ENCODE data around the gene DLGAP4. TPM values are rescaled to one million over a fixed set of nuclear protein-coding genes. Genes with fewer than 3 reads are reported as not detected.

Gene DLGAP4
- total and polyA plus RNA-seq, 10 of the 15 experiments (the other 5 are each of a cell fraction or from before 2014, with no cell fraction given) = 0.42 to 43.3 (median 19.0) TPM

GRCh38 chr20:36479938-36480337 is 173.8 kb downstream of the DLGAP4 start:
- POLR2A ChIA-PET = interaction anchor here (0.6 kb wide), 2 partner anchors 105 to 1668 kb away, joined by 3 to 10 read pairs; no protein-coding TSS in a partner anchor
- intact Hi-C loops (cut with micrococcal nuclease; ENCODE audit: unreplicated experiment) = no loop called here
- Histone ChIP-seq H2AFZ (ENCODE audit: control insufficient read depth, low read depth, low read length) (no peak overlapping the region), H3K27ac (ENCODE audit: control insufficient read depth, insufficient read depth) (no peak overlapping the region), H3K9ac (ENCODE audit: control insufficient read depth, insufficient read depth, low read length) (no peak overlapping the region), H3K4me2 (ENCODE audit: control insufficient read depth, insufficient read depth) (no peak overlapping the region), H3K27me3 (replicated peaks in 1 of 2; ENCODE audit: control insufficient read depth in 2 of 2, insufficient read depth in 2 of 2, low read length in 1 of 2) (no peaks in the 10 kb centered on the region), H3K79me2 (ENCODE audit: control insufficient read depth, insufficient read depth, low read length) (peaks cover 5% of the 10 kb centered on the region), H3K4me1 (ENCODE audit: control insufficient read depth, insufficient read depth, low read length) (peaks cover 12% of the 10 kb centered on the region), H3K4me3 (no peak overlapping the region), H3K36me3 (ENCODE audit: control insufficient read depth in 2 of 2, insufficient read depth in 2 of 2, low read length in 1 of 2) (no peaks in the 10 kb centered on the region; a peak in 1 of 4 replicates), H4K20me1 (ENCODE audit: control insufficient read depth, insufficient read depth) (no peaks in the 10 kb centered on the region), H3K9me3 (replicated peaks; ENCODE audit: control insufficient read depth, insufficient read depth, low read length) (no peaks in the 10 kb centered on the region)
- RAD21 ChIA-PET (ENCODE audit: unreplicated experiment) = no interaction called here
- ATAC-seq (no peak), FAIRE-seq (no peak), DNase-seq (ENCODE audit: low read depth, low spot score) (no peak)
- CTCF ChIA-PET = interaction anchor here (0.7 kb wide), 1 partner anchor 12 kb away, joined by 3 read pairs; no protein-coding TSS in a partner anchor
- TF ChIP-seq POLR2AphosphoS5 (IDR thresholded peaks at IDR 0.05; ENCODE audit: low read length) = no peak
- no peak for TF ChIP-seq PAX5 (IDR thresholded peaks at IDR 0.05; ENCODE audit: borderline replicate concordance, low read depth, low read length)
- SMC1A ChIA-PET (ENCODE audit: uncharacterized antibody, unreplicated experiment) = interaction anchor here (0.6 to 1.5 kb wide), 2 partner anchors 9 to 11 kb away, joined by 3 to 4 read pairs; no protein-coding TSS in a partner anchor
- in situ Hi-C loops (cut with MboI) = no loop called here
- 61% methylated on average over 2 of the region's 2 CpGs for WGBS (ENCODE audit: insufficient coverage, insufficient replicate concordance, low lambda C conversion rate, missing lambda C conversion rate)
- BruUV-seq (replicated peaks) = no TSS peak

GRCh38 chr20:36480456-36481048 is 174.4 kb downstream of the DLGAP4 start:
- no peak overlapping the region for H3K4me3 ChIP-seq
- no peaks in the 10 kb centered on the region for H4K20me1 ChIP-seq (ENCODE audit: control insufficient read depth, insufficient read depth)
- no peaks in the 10 kb centered on the region; a peak in 1 of 4 replicates for H3K36me3 ChIP-seq (ENCODE audit: control insufficient read depth in 2 of 2, insufficient read depth in 2 of 2, low read length in 1 of 2)
- no TSS peak for BruUV-seq (replicated peaks)
- 99% methylated on average over 5 of the region's 5 CpGs for WGBS (ENCODE audit: insufficient coverage, insufficient replicate concordance, low lambda C conversion rate, missing lambda C conversion rate)
- FAIRE-seq = no peak
- H3K27ac ChIP-seq (ENCODE audit: control insufficient read depth, insufficient read depth) = no peak overlapping the region
- CTCF ChIA-PET = interaction anchor here (0.7 to 0.8 kb wide), 2 partner anchors 8 to 11 kb away, joined by 3 read pairs; no protein-coding TSS in a partner anchor
- RAD21 ChIA-PET (ENCODE audit: unreplicated experiment) = no interaction called here
- in situ Hi-C loops (cut with MboI) = no loop called here
- SMC1A ChIA-PET (ENCODE audit: uncharacterized antibody, unreplicated experiment) = interaction anchor here (0.6 to 1.5 kb wide), 3 partner anchors 10 to 18 kb away, joined by 3 to 4 read pairs (median 3); no protein-coding TSS in a partner anchor
- no peak for TF ChIP-seq ZNF384 (IDR thresholded peaks at IDR 0.05; ENCODE audit: borderline replicate concordance, low read depth, low read length)
- no peak for TF ChIP-seq MEF2A (IDR thresholded peaks at IDR 0.05; ENCODE audit: insufficient read depth, low read depth, low read length)
- TF ChIP-seq CHD1 (IDR thresholded peaks at IDR 0.05; ENCODE audit: low read depth, low read length) = no peak
- TF ChIP-seq ASH2L (IDR thresholded peaks at IDR 0.05; ENCODE audit: borderline replicate concordance, low read depth) = no peak
- TF ChIP-seq RCOR1 (conservative IDR thresholded peaks at IDR 0.05; ENCODE audit: low read depth, low read length) = no peak
- no peak for TF ChIP-seq CEBPB (IDR thresholded peaks at IDR 0.05; ENCODE audit: borderline replicate concordance in 1 of 2, low read depth in 2 of 2, low read length in 2 of 2)
- no peak for TF ChIP-seq TCF7 (IDR thresholded peaks at IDR 0.05; ENCODE audit: borderline replicate concordance)
- no peak for TF ChIP-seq MXI1 (IDR thresholded peaks at IDR 0.05; ENCODE audit: low read depth, low read length)
- TF ChIP-seq FOXK2 (IDR thresholded peaks at IDR 0.05) = no peak
- H3K9ac ChIP-seq (ENCODE audit: control insufficient read depth, insufficient read depth, low read length) = no peak overlapping the region
- no peaks in the 10 kb centered on the region for H3K27me3 ChIP-seq (replicated peaks in 1 of 2; ENCODE audit: control insufficient read depth in 2 of 2, insufficient read depth in 2 of 2, low read length in 1 of 2)
- no peak for DNase-seq (ENCODE audit: low read depth, low spot score)
- intact Hi-C loops (cut with micrococcal nuclease; ENCODE audit: unreplicated experiment) = no loop called here
- POLR2A ChIA-PET = interaction anchor here (0.6 kb wide), 1 partner anchor 1669 kb away, joined by 3 read pairs; no protein-coding TSS in a partner anchor
- H3K79me2 ChIP-seq (ENCODE audit: control insufficient read depth, insufficient read depth, low read length) = peaks cover 5% of the 10 kb centered on the region
- H3K4me1 ChIP-seq (ENCODE audit: control insufficient read depth, insufficient read depth, low read length) = peaks cover 12% of the 10 kb centered on the region
- no peaks in the 10 kb centered on the region for H3K9me3 ChIP-seq (replicated peaks; ENCODE audit: control insufficient read depth, insufficient read depth, low read length)
- no peak for ATAC-seq
- no peak overlapping the region for H3K4me2 ChIP-seq (ENCODE audit: control insufficient read depth, insufficient read depth)
- H2AFZ ChIP-seq (ENCODE audit: control insufficient read depth, low read depth, low read length) = no peak overlapping the region

Data from GM12878 (cell line).